ENCODE results near the gene PTPN3.

Gene PTPN3

GRCh38 chr9:109500421-109500974 is 2.4 kb upstream of the PTPN3 start:
- DNase-seq = no peak

DNA sequence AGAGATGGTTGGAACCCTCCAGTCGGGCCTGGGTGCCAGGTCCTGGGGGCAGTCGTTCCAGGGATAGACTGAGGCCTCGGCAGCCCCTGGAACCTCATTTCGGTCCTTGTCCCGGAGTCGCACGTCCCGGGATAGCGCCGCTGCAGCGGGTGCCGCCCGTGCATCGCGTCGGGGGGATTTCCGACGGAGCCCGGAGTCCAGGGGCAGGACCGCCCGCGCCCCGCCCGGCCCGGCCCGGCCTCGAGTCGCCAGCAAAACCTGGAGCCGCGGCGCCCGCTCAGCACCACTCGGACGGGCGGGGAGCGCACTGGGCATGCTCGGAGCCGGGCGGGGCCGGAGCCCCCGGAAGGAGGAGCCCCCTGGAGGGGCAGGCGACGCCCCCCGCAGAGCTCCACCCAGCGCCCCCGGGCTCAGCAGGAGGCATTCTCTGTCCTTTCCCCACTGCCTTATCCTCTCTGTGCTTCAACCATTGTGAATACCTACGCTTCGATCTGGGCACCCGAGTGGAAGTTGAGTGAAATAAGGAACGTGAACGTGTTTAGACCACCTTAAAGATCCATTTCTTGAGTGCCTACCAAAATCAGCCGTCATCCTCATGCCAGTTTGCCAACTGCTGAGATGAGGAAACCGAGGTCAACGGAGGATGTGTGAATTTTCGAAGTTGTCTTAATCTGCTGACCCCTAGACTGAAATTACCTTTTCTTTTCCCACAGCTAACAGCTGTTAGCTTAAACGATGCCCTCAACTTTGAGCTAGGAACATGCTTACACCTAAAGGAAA is 1.7 kb upstream of the PTPN3 start:
- DNase-seq = no peak

GRCh38 chr9:109499093-109499630 is 1.1 kb upstream of the PTPN3 start:
- DNase-seq = no peak

GRCh38 chr9:109497226-109498153 is 617 bp downstream of the PTPN3 start:
- DNase-seq = no peak

- DNase-seq = no peak
Measured at GRCh38 chr9:109496841-109497225, 1.3 kb downstream of the PTPN3 start.

DNA sequence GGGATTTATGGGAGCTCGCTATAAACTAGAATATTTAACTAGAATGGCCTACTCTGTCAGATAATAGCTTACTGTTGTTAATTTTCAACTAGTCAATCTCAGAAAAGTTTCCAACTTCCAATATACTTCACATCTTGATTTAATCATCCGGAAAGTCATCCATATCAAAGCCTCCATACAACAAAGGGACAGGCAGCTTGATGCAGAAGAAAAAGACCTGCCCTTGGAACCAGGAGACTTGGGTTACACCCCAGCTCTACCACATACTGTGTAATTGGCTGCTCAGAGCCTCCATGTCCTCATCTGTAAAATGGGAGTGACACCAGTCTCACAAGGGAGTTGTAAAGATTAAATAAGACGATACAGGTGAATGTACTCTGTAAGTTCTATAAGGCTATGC is 1.9 kb downstream of the PTPN3 start:
- DNase-seq = no peak

GRCh38 chr9:109493648-109494047 is 4.5 kb downstream of the PTPN3 start:
- DNase-seq = no peak

- no peak for DNase-seq
Measured at GRCh38 chr9:109491590-109491989, 6.5 kb downstream of the PTPN3 start.

GRCh38 chr9:109488791-109489492 is 9.2 kb downstream of the PTPN3 start:
- no peak for DNase-seq

GRCh38 chr9:109488351-109488750 is 9.8 kb downstream of the PTPN3 start:
- DNase-seq = no peak

DNA sequence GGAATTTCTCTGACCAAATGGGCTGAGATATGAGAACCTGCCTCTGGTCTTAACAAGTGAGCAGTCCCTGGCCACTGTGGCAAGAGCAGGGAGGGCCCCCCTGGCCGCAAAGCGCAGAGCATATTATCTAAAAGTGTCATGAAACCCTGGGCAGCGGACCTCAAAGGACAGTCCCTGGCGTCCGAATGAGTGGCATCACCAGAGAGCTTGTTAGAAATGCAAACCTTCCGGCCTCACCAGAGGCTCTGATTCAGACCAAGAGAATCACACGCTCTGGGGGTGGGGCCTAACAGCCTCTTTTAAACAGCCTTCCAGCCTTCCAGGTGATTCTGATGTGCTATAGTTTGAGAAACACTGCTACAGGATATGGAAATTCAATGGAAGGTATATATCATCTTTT is 10.9 kb downstream of the PTPN3 start:
- DNase-seq = no peak

DNA sequence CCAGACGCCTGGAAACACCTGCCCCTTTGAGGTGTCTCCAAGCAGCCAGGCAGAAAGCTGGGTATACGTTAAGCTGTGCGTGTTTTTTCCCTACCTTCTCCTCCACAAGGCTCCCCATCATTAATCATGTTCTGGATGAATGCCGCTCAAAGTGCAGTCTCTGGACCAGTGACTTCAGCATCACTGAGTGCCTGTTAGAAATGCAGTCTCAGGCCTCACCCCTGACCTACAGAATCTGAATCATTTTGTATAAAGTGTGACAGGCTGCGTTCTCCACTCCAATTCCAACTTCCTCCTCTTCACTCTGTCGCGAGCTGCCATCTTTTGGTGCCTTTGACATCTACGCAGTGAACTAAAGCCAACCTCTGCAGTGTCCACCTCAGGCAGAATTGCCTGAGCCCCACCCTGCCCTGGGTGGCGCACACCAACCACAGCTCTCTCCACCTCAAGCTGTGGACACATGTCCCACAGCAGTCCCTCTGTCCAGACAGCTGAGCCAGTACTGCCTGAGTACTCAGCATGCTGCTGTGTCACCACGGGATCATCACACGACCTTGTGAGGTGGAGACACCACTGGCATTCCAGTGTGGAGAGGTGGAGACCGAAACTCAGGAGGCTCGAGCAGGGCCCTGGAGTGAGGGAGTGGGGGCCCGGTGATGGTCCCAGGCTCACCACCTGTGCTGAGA is 14.2 kb downstream of the PTPN3 start:
- DNase-seq = no peak

- no peak for DNase-seq
Measured at GRCh38 chr9:109482391-109482916, 15.7 kb downstream of the PTPN3 start.

DNA sequence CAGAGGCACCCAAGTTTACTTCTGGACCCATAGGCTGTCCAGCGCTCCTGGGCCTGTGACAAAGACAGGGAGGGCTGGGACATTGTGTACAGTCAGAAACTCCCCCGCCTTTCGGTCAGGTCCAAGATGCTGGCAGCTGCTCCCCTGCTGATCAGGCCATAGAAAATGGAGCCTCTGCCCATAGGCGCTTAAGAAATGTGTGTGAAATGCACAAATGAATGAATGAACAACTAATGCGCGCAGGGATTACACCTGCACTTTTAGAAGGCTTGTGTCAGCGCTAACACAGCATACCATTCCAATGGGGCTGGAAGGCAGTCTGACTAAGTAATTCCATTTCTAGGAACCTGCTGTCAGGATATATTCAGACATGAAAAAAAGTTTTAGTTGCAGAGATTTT is 16.3 kb downstream of the PTPN3 start:
- DNase-seq = no peak

DNA sequence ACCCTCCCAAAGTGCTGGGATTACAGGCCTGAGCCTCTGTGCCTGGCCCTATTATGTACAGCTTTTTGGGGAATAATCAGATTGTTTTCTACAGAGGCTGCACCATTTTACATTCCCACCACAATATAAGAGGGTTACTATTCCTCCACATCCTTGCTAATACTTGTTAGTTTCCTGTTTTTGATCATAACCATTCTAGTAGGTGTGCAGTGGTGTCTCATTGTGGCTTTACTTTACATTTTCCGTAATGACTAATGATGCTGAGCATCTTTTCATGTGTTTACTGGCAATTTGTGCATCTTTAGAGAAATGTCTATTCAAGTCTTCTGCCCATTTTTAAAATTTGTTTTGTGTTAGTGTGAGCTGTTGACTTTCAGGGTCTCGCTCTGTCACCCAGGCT is 18.3 kb downstream of the PTPN3 start:
- no peak for DNase-seq

DNA sequence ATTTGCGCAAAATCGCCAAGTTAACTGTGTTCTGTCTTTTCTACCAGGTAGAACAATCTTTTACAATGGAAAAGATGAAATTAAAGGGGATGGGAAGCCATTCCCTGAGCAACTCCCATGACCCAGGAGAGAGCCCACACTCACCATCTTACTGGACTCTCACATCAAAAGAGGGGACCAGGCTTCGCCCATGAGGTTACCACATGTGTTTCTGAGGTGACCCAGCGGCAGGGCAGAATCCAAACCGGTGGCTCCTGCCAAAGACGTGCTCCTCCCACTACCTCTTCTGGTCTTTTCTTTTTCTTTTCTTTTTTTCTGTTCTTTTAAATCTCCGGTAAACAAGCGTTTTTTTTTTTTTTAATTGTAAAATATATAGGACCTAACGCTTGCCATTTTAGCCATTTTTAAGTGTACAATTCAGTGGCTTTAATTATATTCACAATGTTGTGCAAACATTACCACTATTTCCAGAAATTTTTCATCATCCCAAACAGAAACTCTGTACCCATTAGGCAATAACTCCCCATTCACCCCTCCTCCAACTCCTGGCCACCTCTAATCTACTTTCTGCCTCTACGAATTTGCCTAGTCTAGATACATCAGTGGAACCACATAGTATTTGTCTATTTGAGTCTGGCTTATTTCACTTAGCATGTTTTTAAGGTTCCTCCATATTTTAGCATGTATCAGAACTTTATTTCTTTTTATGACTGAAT is 19.3 kb downstream of the PTPN3 start:
- DNase-seq = no peak

GRCh38 chr9:109478051-109478563 is 20.0 kb downstream of the PTPN3 start:
- no peak for DNase-seq

DNA sequence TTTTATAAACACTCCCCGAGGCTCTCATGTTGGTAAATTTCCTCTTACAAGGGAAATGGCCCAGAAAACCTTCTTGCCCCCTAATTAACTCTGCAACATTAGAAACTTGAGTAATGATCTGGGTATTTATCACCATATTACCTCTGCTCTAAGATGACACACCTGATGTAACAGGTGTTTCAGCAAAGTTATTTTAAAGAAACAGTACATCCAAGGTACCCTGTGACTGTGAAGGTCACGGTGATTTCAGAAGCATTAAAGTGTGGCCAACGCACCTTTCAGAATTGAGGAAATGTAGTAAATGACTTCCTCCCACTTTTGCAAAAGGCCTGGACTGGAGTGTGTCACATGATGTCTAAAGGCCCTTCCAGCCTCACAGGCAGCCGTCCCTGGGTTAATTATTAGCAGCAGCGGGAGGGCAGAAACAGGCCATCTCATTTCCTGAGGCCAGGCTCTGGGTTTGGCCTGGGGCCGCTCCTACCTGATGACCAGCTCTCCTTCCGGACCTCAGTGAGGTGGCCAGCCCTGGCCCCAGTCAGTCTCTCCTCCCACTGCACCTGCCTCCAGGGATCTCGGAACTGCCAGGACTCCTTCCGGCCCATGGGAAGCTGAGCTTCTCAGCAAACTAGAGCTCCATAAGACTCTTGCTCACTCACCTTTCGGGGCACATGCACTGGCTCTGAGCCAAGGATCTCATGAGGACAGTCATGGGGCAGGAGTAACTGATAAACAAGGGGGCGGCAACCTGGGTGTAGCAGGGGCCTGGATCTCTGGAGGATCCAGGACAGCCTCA is 20.7 kb downstream of the PTPN3 start:
- DNase-seq = no peak

DNA sequence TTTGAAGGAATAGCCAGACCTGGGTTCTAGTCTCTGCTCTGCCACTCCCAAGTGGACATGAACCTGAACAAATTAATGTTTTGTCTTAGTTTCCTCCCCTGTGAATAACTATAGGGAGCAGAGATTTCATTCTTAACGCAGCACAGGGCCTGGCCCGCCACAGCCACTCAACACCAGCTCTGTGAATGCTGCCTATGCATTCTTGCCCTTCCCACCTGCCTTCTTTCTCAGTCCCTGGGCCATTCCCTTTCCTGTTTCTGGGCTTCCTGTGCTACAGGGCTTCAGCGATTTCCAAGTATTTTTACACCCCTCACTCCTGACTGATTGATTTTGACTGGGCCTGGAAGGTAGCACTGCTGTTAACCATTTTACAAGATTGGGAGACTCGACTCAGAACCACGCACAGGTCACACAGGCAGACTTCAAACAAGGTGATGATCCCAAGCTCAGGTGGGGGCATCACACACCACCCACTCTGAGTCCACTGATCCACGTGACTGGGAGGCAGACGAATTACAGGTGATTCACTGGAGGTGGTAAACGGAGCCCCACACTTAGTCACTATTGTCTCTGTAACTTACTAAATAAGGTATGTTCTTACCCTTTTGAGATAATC is 21.4 kb downstream of the PTPN3 start:
- no peak for DNase-seq

DNA sequence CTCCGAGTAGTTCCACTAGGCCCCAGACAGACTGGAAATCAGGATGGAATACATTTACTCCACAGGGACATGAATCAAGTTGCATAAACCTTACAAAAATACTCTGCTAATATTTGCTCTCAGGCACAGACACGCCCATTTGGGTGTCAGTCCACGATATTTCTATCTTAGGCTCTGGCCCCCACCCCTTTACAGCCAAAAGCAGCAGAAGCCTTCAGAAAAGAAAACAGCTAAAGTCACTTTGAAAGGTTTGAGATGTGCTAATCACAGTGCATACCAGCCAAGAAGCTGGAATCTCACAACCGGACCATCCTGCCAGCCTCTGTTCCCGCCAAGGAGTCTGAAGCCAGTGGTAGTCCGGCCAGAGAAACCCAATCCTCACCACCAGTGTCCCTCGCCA is 22.6 kb downstream of the PTPN3 start:
- no peak for DNase-seq
